Liver (tissue), 9 donors: ENCODE results near the gene COBL. TPM values are rescaled to one million over a fixed set of nuclear protein-coding genes. Genes with fewer than 3 reads are reported as not detected.

Experiments
- DNase-seq: peaks from one replicate; pipeline ENCODE4 v3.0.0-alpha.2; 2017; ENCODE audit warnings: low spot score
- H3K27ac ChIP-seq, 2 donors: one replicate each; pipeline ENCODE4 v1.7.0; 2013; ENCODE audit warnings: inconsistent platforms in 2 of 2, low read length in 2 of 2, control low read depth in 1 of 2, low read depth in 1 of 2, mild to moderate bottlenecking in 1 of 2
- H3K27me3 ChIP-seq, 4 donors: one replicate each; pipeline versions ENCODE4 v1.6.1 to v1.7.0; 2013; ENCODE audit warnings: low read length in 3 of 4, inconsistent platforms in 1 of 4, mild to moderate bottlenecking in 1 of 4, moderate library complexity in 1 of 4; ENCODE audit not compliant: control insufficient read depth in 4 of 4, insufficient read depth in 4 of 4
- H3K36me3 ChIP-seq, 4 donors: one replicate each; pipeline versions ENCODE4 v1.6.1 to v1.7.0; 2013; ENCODE audit warnings: low read length in 3 of 4, mild to moderate bottlenecking in 3 of 4, low read depth in 1 of 4, moderate library complexity in 1 of 4; ENCODE audit not compliant: control insufficient read depth in 4 of 4, insufficient read depth in 3 of 4
- H3K4me1 ChIP-seq, 4 donors: one replicate each; pipeline versions ENCODE4 v1.6.1 to v1.7.0; 2013; ENCODE audit warnings: low read length in 3 of 4, mild to moderate bottlenecking in 3 of 4, moderate library complexity in 1 of 4; ENCODE audit not compliant: control insufficient read depth in 4 of 4, insufficient read depth in 4 of 4
- H3K4me3 ChIP-seq, 3 donors: one replicate each; pipeline versions ENCODE4 v1.6.1 to v1.7.0; 2013; ENCODE audit warnings: low read length in 3 of 3, control low read depth in 1 of 3, low read depth in 1 of 3, mild to moderate bottlenecking in 1 of 3
- H3K9ac ChIP-seq, 2 donors: one replicate each; pipeline ENCODE4 v1.7.0; 2013; ENCODE audit warnings: low read length in 2 of 2, mild to moderate bottlenecking in 2 of 2, moderate library complexity in 2 of 2, control low read depth in 1 of 2, low read depth in 1 of 2
- H3K9me3 ChIP-seq, 4 donors: one replicate each; pipeline versions ENCODE4 v1.6.1 to v1.7.0; 2013; ENCODE audit warnings: low read length in 3 of 4; ENCODE audit not compliant: control insufficient read depth in 4 of 4
- ATF3 ChIP-seq: IDR thresholded peaks from 2 replicates; pipeline ENCODE4 v1.6.1; 2016; ENCODE audit warnings: antibody characterized with exemption
- EGR1 ChIP-seq, 2 donors: IDR thresholded peaks; 2 replicates each; pipeline ENCODE4 v1.6.1; 2016 to 2018; ENCODE audit warnings: antibody characterized with exemption in 2 of 2, low read depth in 2 of 2
- FOXA1 ChIP-seq: IDR thresholded peaks from 2 replicates; pipeline ENCODE4 v1.6.1; 2016; ENCODE audit warnings: antibody characterized with exemption
- FOXA2 ChIP-seq: IDR thresholded peaks from 2 replicates; pipeline ENCODE4 v1.6.1; 2016; ENCODE audit warnings: antibody characterized with exemption
- GABPA ChIP-seq, 2 donors: IDR thresholded peaks in 1 of 2; conservative IDR thresholded peaks in 1 of 2; 2 replicates each; pipeline ENCODE4 v1.6.1; 2016; ENCODE audit warnings: antibody characterized with exemption in 2 of 2, mild to moderate bottlenecking in 1 of 2, moderate library complexity in 1 of 2
- HNF4A ChIP-seq, 2 donors: conservative IDR thresholded peaks; 2 replicates each; pipeline ENCODE4 v1.6.1; 2016; ENCODE audit warnings: antibody characterized with exemption in 2 of 2, mild to moderate bottlenecking in 2 of 2
- HNF4G ChIP-seq: IDR thresholded peaks from 2 replicates; pipeline ENCODE4 v1.6.1; 2016; ENCODE audit warnings: antibody characterized with exemption
- MAX ChIP-seq: IDR thresholded peaks from 2 replicates; pipeline ENCODE4 v1.6.1; 2016; ENCODE audit warnings: antibody characterized with exemption
- NR2F2 ChIP-seq: IDR thresholded peaks from 2 replicates; pipeline ENCODE4 v1.6.1; 2016; ENCODE audit warnings: antibody characterized with exemption
- RAD21 ChIP-seq, 2 donors: IDR thresholded peaks; 2 replicates each; pipeline ENCODE4 v1.6.1; 2016; ENCODE audit warnings: antibody characterized with exemption in 2 of 2, mild to moderate bottlenecking in 2 of 2
- RXRA ChIP-seq, 2 donors: IDR thresholded peaks; 2 replicates each; pipeline ENCODE4 v1.6.1; 2017 to 2018; ENCODE audit warnings: antibody characterized with exemption in 2 of 2, mild to moderate bottlenecking in 1 of 2
- SP1 ChIP-seq: IDR thresholded peaks from 2 replicates; pipeline ENCODE4 v1.6.1; 2018; ENCODE audit warnings: antibody characterized with exemption, mild to moderate bottlenecking
- TAF1 ChIP-seq: conservative IDR thresholded peaks from 2 replicates; pipeline ENCODE4 v1.6.1; 2016; ENCODE audit warnings: antibody characterized with exemption, mild to moderate bottlenecking
- YY1 ChIP-seq: IDR thresholded peaks from 2 replicates; pipeline ENCODE4 v1.6.1; 2016; ENCODE audit warnings: antibody characterized with exemption, mild to moderate bottlenecking
- WGBS: extraction: QIAGEN DNeasy Blood & Tissue Kit; methylation state at CpG from one replicate; pipeline ENCODE4 v1.1.7; 2013; 5-methylcytosine and 5-hydroxymethylcytosine counted together
- polyA plus RNA-seq, 2 donors: library from polyadenylated mRNA; stranded (reverse) in 1 of 2; unstranded in 1 of 2; fragments of 200-250 nt in 1 of 2; fragments of >200 nt in 1 of 2; fragmentation: Nextera tagmentation in 1 of 2; extraction: Ambion mirVana in 1 of 2; gene quantifications; one replicate each; pipeline versions ENCODE4 v1.2.1 to v1.2.3, GENCODE V29; 2013 to 2015
- total RNA-seq, 2 donors: library from RNA; depleted of rRNA; stranded (reverse); fragments of >200 nt; gene quantifications; one replicate each; pipeline ENCODE4 v1.2.3, GENCODE V29; 2014
- TF ChIP-seq, protein P1 (sequence below): IDR thresholded peaks from 2 replicates; pipeline ENCODE4 v1.6.1; 2016; ENCODE audit warnings: antibody characterized with exemption
- donor health status: healthy.
- donor health status: healthy.
- donor health status: healthy.
- donor health status: healthy.
- donor health status: healthy.

Gene COBL
- total and polyA plus RNA-seq, 4 donors = 5.8 to 18.7 (median 10.7) TPM

DNA sequence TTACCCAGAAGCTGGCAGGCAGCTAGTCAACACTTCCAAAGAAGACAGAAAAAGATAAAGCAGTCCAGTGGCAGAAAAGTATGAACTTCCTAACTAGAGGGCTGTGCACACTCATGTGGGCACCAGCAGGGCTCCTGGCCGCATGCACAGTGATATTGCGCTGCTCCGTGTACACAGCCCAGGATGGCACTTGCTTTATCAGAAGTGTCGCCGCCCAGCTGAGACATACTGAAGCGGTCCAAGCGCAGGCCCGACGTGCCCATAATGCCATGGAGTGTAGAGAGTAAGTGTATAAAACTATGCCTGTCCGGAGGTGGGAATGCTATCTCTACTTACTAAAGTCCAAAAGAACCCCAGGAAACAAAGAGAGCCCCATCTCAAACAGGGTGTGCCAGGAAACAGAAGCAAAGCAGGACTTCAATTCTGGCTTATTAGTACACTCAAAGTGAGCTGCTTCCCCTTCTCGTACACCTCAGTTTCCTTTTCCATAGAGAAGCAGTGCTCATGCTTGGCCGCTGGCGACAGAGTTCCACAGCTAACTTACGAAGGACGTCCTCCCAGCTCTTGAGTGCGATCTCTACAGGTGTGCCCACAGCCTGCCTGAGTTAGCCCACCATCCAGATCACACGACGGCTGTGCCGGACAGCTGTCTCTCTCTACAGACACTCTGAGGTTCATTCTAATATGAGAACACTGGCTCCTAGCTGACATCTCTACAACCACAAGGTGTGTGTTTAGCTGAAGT lies 234.3 kb downstream of the COBL start:
- no peaks in the 10 kb centered on the region for H3K27me3 ChIP-seq
- peaks cover 0 to 18% (median 8%) of the 10 kb centered on the region in 4 donors for H3K36me3 ChIP-seq
- H3K9me3 ChIP-seq = no peaks in the 10 kb centered on the region
- H3K4me3 ChIP-seq = no peak overlapping the region
- no peaks in the 10 kb centered on the region for H3K4me1 ChIP-seq
- H3K9ac ChIP-seq = no peak overlapping the region
- H3K27ac ChIP-seq = no peak overlapping the region
- no peak for DNase-seq
- TF ChIP-seq YY1 (no peak), FOXA2 (no peak), GABPA (IDR thresholded peaks at IDR 0.05 in 1 of 2, conservative IDR thresholded peaks at IDR 0.05 in 1 of 2) (no peak), ATF3 (no peak), FOXA1 (no peak), RAD21 (IDR thresholded peaks at IDR 0.05) (no peak), NR2F2 (no peak), RXRA (IDR thresholded peaks at IDR 0.05) (no peak), SP1 (no peak)
- TF ChIP-seq, protein P1, sequence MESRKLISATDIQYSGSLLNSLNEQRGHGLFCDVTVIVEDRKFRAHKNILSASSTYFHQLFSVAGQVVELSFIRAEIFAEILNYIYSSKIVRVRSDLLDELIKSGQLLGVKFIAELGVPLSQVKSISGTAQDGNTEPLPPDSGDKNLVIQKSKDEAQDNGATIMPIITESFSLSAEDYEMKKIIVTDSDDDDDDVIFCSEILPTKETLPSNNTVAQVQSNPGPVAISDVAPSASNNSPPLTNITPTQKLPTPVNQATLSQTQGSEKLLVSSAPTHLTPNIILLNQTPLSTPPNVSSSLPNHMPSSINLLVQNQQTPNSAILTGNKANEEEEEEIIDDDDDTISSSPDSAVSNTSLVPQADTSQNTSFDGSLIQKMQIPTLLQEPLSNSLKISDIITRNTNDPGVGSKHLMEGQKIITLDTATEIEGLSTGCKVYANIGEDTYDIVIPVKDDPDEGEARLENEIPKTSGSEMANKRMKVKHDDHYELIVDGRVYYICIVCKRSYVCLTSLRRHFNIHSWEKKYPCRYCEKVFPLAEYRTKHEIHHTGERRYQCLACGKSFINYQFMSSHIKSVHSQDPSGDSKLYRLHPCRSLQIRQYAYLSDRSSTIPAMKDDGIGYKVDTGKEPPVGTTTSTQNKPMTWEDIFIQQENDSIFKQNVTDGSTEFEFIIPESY = no peak
- WGBS = 89% methylated on average over 19 of the region's 19 CpGs

GRCh38 chr7:51081270-51081890 lies 235.2 kb downstream of the COBL start:
- Histone ChIP-seq H3K9me3 (no peaks in the 10 kb centered on the region), H3K4me1 (no peaks in the 10 kb centered on the region), H3K27me3 (no peaks in the 10 kb centered on the region), H3K36me3 (peaks cover 0 to 18% (median 8%) of the 10 kb centered on the region in 4 donors), H3K4me3 (no peak overlapping the region), H3K9ac (no peak overlapping the region), H3K27ac (no peak overlapping the region)
- no peak for DNase-seq
- 83% methylated on average over 11 of the region's 11 CpGs for WGBS
- TF ChIP-seq RAD21 (IDR thresholded peaks at IDR 0.05) (no peak), GABPA (IDR thresholded peaks at IDR 0.05 in 1 of 2, conservative IDR thresholded peaks at IDR 0.05 in 1 of 2) (no peak), HNF4A (conservative IDR thresholded peaks at IDR 0.05) (no peak), TAF1 (no peak), HNF4G (no peak), FOXA1 (no peak), YY1 (no peak), EGR1 (IDR thresholded peaks at IDR 0.05; ENCODE audit: low read depth in 2 of 2) (no peak), FOXA2 (no peak), ATF3 (no peak), MAX (no peak), RXRA (IDR thresholded peaks at IDR 0.05) (no peak), SP1 (no peak)
